Lower leg skin (tissue), 4 donors: Measurements from ENCODE around the gene GPX5. TPM values are rescaled to one million over a fixed set of nuclear protein-coding genes. Genes with fewer than 3 reads are reported as not detected.

Experiments
- DNase-seq, 2 donors: peaks; one replicate each; pipeline ENCODE4 v3.0.0-alpha.2; 2019; ENCODE audit warnings: low spot score in 2 of 2
- H3K4me3 ChIP-seq: fragments of 200-600 bp; sonication (generic); 2 replicates; pipeline ENCODE4 v1.5.1; 2017; ENCODE audit warnings: mild to moderate bottlenecking, low read depth; ENCODE audit not compliant: poor library complexity, severe bottlenecking
- CTCF ChIP-seq, 3 donors: fragments of 450-650 bp; IDR thresholded peaks; one replicate each; pipeline ENCODE4 v1.5.1; 2016; ENCODE audit warnings: antibody characterized with exemption in 3 of 3, mild to moderate bottlenecking in 3 of 3, moderate library complexity in 2 of 3
- POLR2A ChIP-seq, 2 donors: fragments of 450-650 bp; IDR thresholded peaks; one replicate each; pipeline ENCODE4 v1.6.1; 2016 to 2017; ENCODE audit warnings: antibody characterized with exemption in 2 of 2, mild to moderate bottlenecking in 1 of 2, moderate library complexity in 1 of 2
- WGBS, 2 donors: methylation state at CpG; one replicate each; pipeline ENCODE4 v1.1.5; 2018; 5-methylcytosine and 5-hydroxymethylcytosine counted together
- intact Hi-C: fragments of 100-400 bp; cut with DNase I; formaldehyde crosslinking; loops from one replicate; pipeline ENCODE4 v1.15.0; 2023; ENCODE audit warnings: low total_unique reads
- total RNA-seq, 4 donors: library from RNA; depleted of rRNA; stranded (reverse); fragments of >200 nt; gene quantifications; one replicate each; pipeline ENCODE4 v1.1.0, GENCODE V29; 2016

The GPX5 gene
- total RNA-seq, 4 donors from 2014 or later, result not detected

- intact Hi-C loops, result no loop called here
- 22% methylated on average over 3 of the region's 3 CpGs for WGBS, 2 donors
- DNase-seq, result no peak
- no peak overlapping the region for H3K4me3 ChIP-seq
- no peak for TF ChIP-seq POLR2A (IDR thresholded peaks at IDR 0.05)
- no peak for TF ChIP-seq CTCF (IDR thresholded peaks at IDR 0.05)
Measured at GRCh38 chr6:28523241-28523622, 2.4 kb upstream of the GPX5 start.

GRCh38 chr6:28530777-28531176, 5.1 kb downstream of the GPX5 start:
- no peak for DNase-seq
- 17 to 20% methylated on average over 1 of the region's 1 CpG for WGBS, 2 donors
- intact Hi-C loops, result no loop called here
- H3K4me3 ChIP-seq, result no peak overlapping the region
- no peak for TF ChIP-seq POLR2A (IDR thresholded peaks at IDR 0.05)
- no peak for TF ChIP-seq CTCF (IDR thresholded peaks at IDR 0.05)

- TF ChIP-seq CTCF (IDR thresholded peaks at IDR 0.05) (no peak), POLR2A (IDR thresholded peaks at IDR 0.05) (no peak)
- no peak for DNase-seq
- H3K4me3 ChIP-seq, result no peak overlapping the region
- WGBS, 2 donors, result 74 to 75% methylated on average over 7 of the region's 7 CpGs
- intact Hi-C loops, result no loop called here
Measured at GRCh38 chr6:28531479-28532128, 5.9 kb downstream of the GPX5 start.

GRCh38 chr6:28534306-28534705, 8.6 kb downstream of the GPX5 start:
- TF ChIP-seq POLR2A (IDR thresholded peaks at IDR 0.05) (no peak), CTCF (IDR thresholded peaks at IDR 0.05) (no peak)
- intact Hi-C loops, result no loop called here
- no peak for DNase-seq
- WGBS, 2 donors, result 61 to 73% methylated on average over 3 of the region's 3 CpGs
- no peak overlapping the region for H3K4me3 ChIP-seq

DNA sequence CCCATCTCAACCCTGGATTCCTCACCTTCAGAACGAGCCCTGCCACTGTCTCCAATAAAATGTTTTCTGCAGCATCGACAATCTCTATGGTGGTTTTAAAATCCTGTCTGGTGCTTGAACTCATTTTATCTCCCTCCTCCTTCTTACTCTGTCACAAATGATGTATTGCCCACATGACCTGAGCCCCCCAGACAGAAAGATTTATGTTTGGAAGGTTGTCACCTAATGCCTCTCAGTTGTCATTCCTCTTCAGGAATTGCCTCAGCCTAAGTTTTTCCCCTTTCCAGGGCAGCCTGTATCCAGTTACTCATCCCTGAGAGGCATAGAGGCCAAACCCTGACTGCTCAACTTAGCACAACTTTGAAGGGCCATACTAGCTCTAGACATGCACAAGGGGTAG, 9.2 kb downstream of the GPX5 start:
- TF ChIP-seq POLR2A (IDR thresholded peaks at IDR 0.05), result no peak
- TF ChIP-seq CTCF (IDR thresholded peaks at IDR 0.05), result no peak
- no peak for DNase-seq
- intact Hi-C loops, result no loop called here
- WGBS, 2 donors, result 36 to 42% methylated on average over 2 of the region's 2 CpGs
- H3K4me3 ChIP-seq, result no peak overlapping the region

- DNase-seq, result no peak
- no peak overlapping the region for H3K4me3 ChIP-seq
- TF ChIP-seq CTCF (IDR thresholded peaks at IDR 0.05) (no peak), POLR2A (IDR thresholded peaks at IDR 0.05) (no peak)
- intact Hi-C loops, result no loop called here
- 8 to 12% methylated on average over 18 of the region's 18 CpGs for WGBS, 2 donors
Measured at GRCh38 chr6:28537065-28537464, 11.4 kb downstream of the GPX5 start.
